ENCODE results near the gene MT1F. TPM values are rescaled to one million over a fixed set of nuclear protein-coding genes. Genes with fewer than 3 reads are reported as not detected.

MT1F gene
- total RNA-seq, 1 experiment from 2014 or later = 7.3 TPM

DNA sequence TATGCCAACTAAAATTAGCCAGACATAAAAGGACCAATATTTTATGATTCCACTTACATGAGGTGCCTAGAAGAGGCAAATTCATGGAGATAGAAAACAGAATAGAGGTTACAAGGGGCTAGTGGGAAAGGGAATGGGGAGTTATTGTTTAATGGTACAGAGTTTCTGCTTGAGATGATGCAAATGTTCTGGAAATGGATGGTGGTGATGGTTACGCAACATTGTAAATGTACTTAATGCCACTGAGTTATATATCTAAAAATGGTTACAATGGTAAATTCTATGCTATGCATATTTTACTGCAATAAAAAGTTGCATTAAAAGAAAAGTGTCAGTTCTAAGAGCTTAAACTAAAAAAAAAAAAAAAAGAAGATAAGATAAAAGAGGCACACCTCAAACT, 42.4 kb downstream of the MT1F start:
- Histone ChIP-seq H3K36me3 (ENCODE audit: control insufficient read depth in 1 of 2, insufficient read depth in 2 of 2, low read length in 2 of 2) (no peaks in the 10 kb centered on the region), H2AFZ (ENCODE audit: low read depth, low read length, poor library complexity, severe bottlenecking) (peak overlapping the region; percentile 61), H3K27ac (ENCODE audit: low read depth, low read length) (no peak overlapping the region), H3K9ac (ENCODE audit: low read length) (no peak overlapping the region), H3K9me3 (ENCODE audit: control insufficient read depth in 1 of 2, insufficient read depth in 1 of 2, low read depth in 1 of 2, low read length in 2 of 2) (no peaks in the 10 kb centered on the region), H3K79me2 (ENCODE audit: insufficient read depth, low read length) (no peaks in the 10 kb centered on the region), H3K27me3 (ENCODE audit: insufficient read depth, low read length) (no peaks in the 10 kb centered on the region), H3K4me1 (ENCODE audit: control insufficient read depth in 1 of 2, insufficient read depth in 2 of 2, low read length in 2 of 2) (peaks cover 0 to 11% of the 10 kb centered on the region in 2 experiments; a peak in 3 of 4 replicates), H4K20me1 (ENCODE audit: insufficient read depth) (no peaks in the 10 kb centered on the region), H3K4me2 (ENCODE audit: low read length) (no peak overlapping the region), H3K9me2 (ENCODE audit: insufficient read depth) (no peaks in the 10 kb centered on the region), H3K4me3 (replicated peaks in 1 of 2; ENCODE audit: low read depth in 1 of 2, low read length in 2 of 2) (no peak overlapping the region)
- POLR2A ChIA-PET = interaction anchor here (0.7 to 2.7 kb wide), 4 partner anchors 27 to 95 kb away, joined by 3 to 24 read pairs (median 8); partner anchors contain the start of gene MT1E
- CTCF ChIA-PET = interaction anchor here (1.1 to 4.0 kb wide), 3 partner anchors 95 to 344 kb away, joined by 3 to 65 read pairs (median 37); no protein-coding TSS in a partner anchor
- ATAC-seq (no peak), DNase-seq (ENCODE audit: low read depth, low spot score) (no peak)
- intact Hi-C loops (cut with micrococcal nuclease) = loop anchor here (5.0 to 10.0 kb wide), 3 partner anchors 188 to 988 kb away; no protein-coding TSS in a partner anchor
- TF ChIP-seq TCF7L2 (IDR thresholded peaks at IDR 0.05; ENCODE audit: borderline replicate concordance, extremely low read depth, insufficient read depth, insufficient read length) (no peak), POLR2AphosphoS5 (IDR thresholded peaks at IDR 0.05; ENCODE audit: low read depth, low read length) (no peak), CEBPB (IDR thresholded peaks at IDR 0.05; ENCODE audit: low read depth) (no peak), ELF1 (IDR thresholded peaks at IDR 0.05; ENCODE audit: borderline replicate concordance, low read depth) (no peak), ZNF274 (IDR thresholded peaks at IDR 0.05; ENCODE audit: low read depth, low read length) (no peak), CBX3 (IDR thresholded peaks at IDR 0.05; ENCODE audit: low read depth) (no peak), YY1 (IDR thresholded peaks at IDR 0.05; ENCODE audit: extremely low read depth, insufficient replicate concordance, low read depth, low read length) (no peak), MAX (IDR thresholded peaks at IDR 0.05) (no peak), JUND (IDR thresholded peaks at IDR 0.05) (no peak), EGR1 (IDR thresholded peaks at IDR 0.05; ENCODE audit: low read depth) (no peak), FOSL1 (IDR thresholded peaks at IDR 0.05; ENCODE audit: low read depth) (no peak), EZH2 (IDR thresholded peaks at IDR 0.05) (no peak), EZH2phosphoT487 (IDR thresholded peaks at IDR 0.05; ENCODE audit: borderline replicate concordance) (no peak), ZFX (IDR thresholded peaks at IDR 0.05) (no peak)
- TF ChIP-seq, protein P1, sequence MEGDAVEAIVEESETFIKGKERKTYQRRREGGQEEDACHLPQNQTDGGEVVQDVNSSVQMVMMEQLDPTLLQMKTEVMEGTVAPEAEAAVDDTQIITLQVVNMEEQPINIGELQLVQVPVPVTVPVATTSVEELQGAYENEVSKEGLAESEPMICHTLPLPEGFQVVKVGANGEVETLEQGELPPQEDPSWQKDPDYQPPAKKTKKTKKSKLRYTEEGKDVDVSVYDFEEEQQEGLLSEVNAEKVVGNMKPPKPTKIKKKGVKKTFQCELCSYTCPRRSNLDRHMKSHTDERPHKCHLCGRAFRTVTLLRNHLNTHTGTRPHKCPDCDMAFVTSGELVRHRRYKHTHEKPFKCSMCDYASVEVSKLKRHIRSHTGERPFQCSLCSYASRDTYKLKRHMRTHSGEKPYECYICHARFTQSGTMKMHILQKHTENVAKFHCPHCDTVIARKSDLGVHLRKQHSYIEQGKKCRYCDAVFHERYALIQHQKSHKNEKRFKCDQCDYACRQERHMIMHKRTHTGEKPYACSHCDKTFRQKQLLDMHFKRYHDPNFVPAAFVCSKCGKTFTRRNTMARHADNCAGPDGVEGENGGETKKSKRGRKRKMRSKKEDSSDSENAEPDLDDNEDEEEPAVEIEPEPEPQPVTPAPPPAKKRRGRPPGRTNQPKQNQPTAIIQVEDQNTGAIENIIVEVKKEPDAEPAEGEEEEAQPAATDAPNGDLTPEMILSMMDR (IDR thresholded peaks at IDR 0.05 in 2 of 3, conservative IDR thresholded peaks at IDR 0.05 in 1 of 3; ENCODE audit: borderline replicate concordance in 1 of 3, insufficient read depth in 1 of 3, low read depth in 2 of 3, low read length in 2 of 3) = no peak
- TF ChIP-seq, protein P2, sequence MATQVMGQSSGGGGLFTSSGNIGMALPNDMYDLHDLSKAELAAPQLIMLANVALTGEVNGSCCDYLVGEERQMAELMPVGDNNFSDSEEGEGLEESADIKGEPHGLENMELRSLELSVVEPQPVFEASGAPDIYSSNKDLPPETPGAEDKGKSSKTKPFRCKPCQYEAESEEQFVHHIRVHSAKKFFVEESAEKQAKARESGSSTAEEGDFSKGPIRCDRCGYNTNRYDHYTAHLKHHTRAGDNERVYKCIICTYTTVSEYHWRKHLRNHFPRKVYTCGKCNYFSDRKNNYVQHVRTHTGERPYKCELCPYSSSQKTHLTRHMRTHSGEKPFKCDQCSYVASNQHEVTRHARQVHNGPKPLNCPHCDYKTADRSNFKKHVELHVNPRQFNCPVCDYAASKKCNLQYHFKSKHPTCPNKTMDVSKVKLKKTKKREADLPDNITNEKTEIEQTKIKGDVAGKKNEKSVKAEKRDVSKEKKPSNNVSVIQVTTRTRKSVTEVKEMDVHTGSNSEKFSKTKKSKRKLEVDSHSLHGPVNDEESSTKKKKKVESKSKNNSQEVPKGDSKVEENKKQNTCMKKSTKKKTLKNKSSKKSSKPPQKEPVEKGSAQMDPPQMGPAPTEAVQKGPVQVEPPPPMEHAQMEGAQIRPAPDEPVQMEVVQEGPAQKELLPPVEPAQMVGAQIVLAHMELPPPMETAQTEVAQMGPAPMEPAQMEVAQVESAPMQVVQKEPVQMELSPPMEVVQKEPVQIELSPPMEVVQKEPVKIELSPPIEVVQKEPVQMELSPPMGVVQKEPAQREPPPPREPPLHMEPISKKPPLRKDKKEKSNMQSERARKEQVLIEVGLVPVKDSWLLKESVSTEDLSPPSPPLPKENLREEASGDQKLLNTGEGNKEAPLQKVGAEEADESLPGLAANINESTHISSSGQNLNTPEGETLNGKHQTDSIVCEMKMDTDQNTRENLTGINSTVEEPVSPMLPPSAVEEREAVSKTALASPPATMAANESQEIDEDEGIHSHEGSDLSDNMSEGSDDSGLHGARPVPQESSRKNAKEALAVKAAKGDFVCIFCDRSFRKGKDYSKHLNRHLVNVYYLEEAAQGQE (IDR thresholded peaks at IDR 0.05; ENCODE audit: low read depth) = no peak
- RAD21 ChIA-PET (ENCODE audit: low non-redundant PET in 1 of 2, low total read pairs in 2 of 2, uncharacterized antibody in 2 of 2, unreplicated experiment in 2 of 2) = interaction anchor here (0.7 to 1.2 kb wide), 3 partner anchors 38 to 186 kb away, joined by 3 read pairs; partner anchors contain the start of gene MT1E (in 1 of the 2)
- BruUV-seq (replicated peaks) = no TSS peak

Data from HCT116 (cell line).